Mammary epithelial cell (primary cell): Measurements from ENCODE around the gene ARMC10.

Experiments
- CTCF ChIP-seq, 2 donors: IDR thresholded peaks in 1 of 2; conservative IDR thresholded peaks in 1 of 2; 2 replicates each; pipeline ENCODE4 v1.5.1; 2011 to 2012; ENCODE audit warnings: inconsistent platforms in 2 of 2, low read length in 2 of 2, mild to moderate bottlenecking in 2 of 2, control low read depth in 1 of 2, low read depth in 1 of 2; ENCODE audit not compliant: insufficient read depth in 1 of 2; ENCODE audit errors: extremely low read depth in 1 of 2
- EZH2 ChIP-seq: IDR thresholded peaks from 2 replicates; pipeline ENCODE4 v1.6.1; 2012; ENCODE audit warnings: low read length, inconsistent platforms, borderline replicate concordance

GRCh38 chr7:103148131-103148993 lies 73.4 kb downstream of the ARMC10 start:
- TF ChIP-seq CTCF (conservative IDR thresholded peaks at IDR 0.05 in 1 of 2, IDR thresholded peaks at IDR 0.05 in 1 of 2; ENCODE audit: extremely low read depth in 1 of 2, insufficient read depth in 1 of 2, low read depth in 1 of 2, low read length in 2 of 2) (no peak), EZH2 (no peak)
